WTC11 (cell line): ENCODE data around the gene ZDHHC17. TPM values are rescaled to one million over a fixed set of nuclear protein-coding genes. Genes with fewer than 3 reads are reported as not detected.
A peak's percentile ranks its signal among the peaks of the same experiment; 100 is the strongest.

Experiments
- ATAC-seq: fragments of 200-7000 bp; cut with Tn5 transposase; 2 replicates; pipeline ENCODE4 v1.10.0; 2021; ENCODE audit warnings: mild to moderate bottlenecking, moderate library complexity
- CTCF ChIA-PET: fragments of 300-600 bp; sonication (Branson Sonifier 250); formaldehyde crosslinking; loops from one replicate; lab custom pipeline; 2021; ENCODE audit warnings: antibody characterized with exemption; lab: Charles Lee
- POLR2A ChIA-PET: fragments of 350-600 bp; sonication (Branson Sonifier 250); formaldehyde crosslinking; loops from one replicate; lab custom pipeline; 2021; ENCODE audit warnings: antibody characterized with exemption; lab: Charles Lee
- DNase-seq: peaks from one replicate; pipeline ENCODE4 v3.0.0; 2021; ENCODE audit warnings: low spot score
- H3K27ac Mint-ChIP-seq: 2 replicates; pipeline ENCODE4 v1.8.0; 2021; ENCODE audit warnings: mixed read lengths
- H3K27me3 Mint-ChIP-seq: 2 replicates; pipeline ENCODE4 v1.8.0; 2021; ENCODE audit warnings: low read depth, mild to moderate bottlenecking, moderate library complexity, mixed read lengths
- H3K36me3 Mint-ChIP-seq: 2 replicates; pipeline ENCODE4 v1.8.0; 2021; ENCODE audit warnings: mixed read lengths
- H3K4me1 Mint-ChIP-seq: 2 replicates; pipeline ENCODE4 v1.8.0; 2022; ENCODE audit warnings: mixed read lengths
- H3K4me3 Mint-ChIP-seq: 2 replicates; pipeline ENCODE4 v1.8.0; 2021; ENCODE audit warnings: mild to moderate bottlenecking, moderate library complexity, mixed read lengths
- H3K9me3 Mint-ChIP-seq: 2 replicates; pipeline ENCODE4 v1.8.0; 2021; ENCODE audit warnings: mixed read lengths
- CREB1 ChIP-seq: sonication (generic); formaldehyde crosslinking; IDR thresholded peaks from 2 replicates; pipeline ENCODE4 v1.8.0; 2023; ENCODE audit warnings: mild to moderate bottlenecking, missing genetic modification reagents
- E2F1 ChIP-seq: sonication (generic); formaldehyde crosslinking; IDR thresholded peaks from 2 replicates; pipeline ENCODE4 v1.8.0; 2022; ENCODE audit warnings: mild to moderate bottlenecking, missing genetic modification reagents
- FOXP1 ChIP-seq: sonication (generic); formaldehyde crosslinking; IDR thresholded peaks from 2 replicates; pipeline ENCODE4 v1.8.0; 2022; ENCODE audit warnings: missing genetic modification reagents, mild to moderate bottlenecking, moderate library complexity, borderline replicate concordance
- GRHL2 ChIP-seq: fragments of 250-450 bp; sonication (Bioruptor Pico); IDR thresholded peaks from 2 replicates; pipeline ENCODE4 v1.8.0; 2022; ENCODE audit warnings: mild to moderate bottlenecking, moderate library complexity; ENCODE audit not compliant: insufficient replicate concordance, severe bottlenecking
- GTF2I ChIP-seq: fragments of 250-450 bp; sonication (Bioruptor Pico); conservative IDR thresholded peaks from 2 replicates; pipeline ENCODE4 v1.4.0; 2021; ENCODE audit warnings: mild to moderate bottlenecking
- JAZF1 ChIP-seq: fragments of 250-450 bp; sonication (Bioruptor Pico); IDR thresholded peaks from 2 replicates; pipeline ENCODE4 v1.9.0; 2021; ENCODE audit warnings: moderate library complexity, mild to moderate bottlenecking, inconsistent platforms
- MLX ChIP-seq: sonication (generic); formaldehyde crosslinking; IDR thresholded peaks from 2 replicates; pipeline ENCODE4 v1.8.1; 2023; ENCODE audit warnings: mild to moderate bottlenecking, missing genetic modification reagents, moderate library complexity
- NFYB ChIP-seq: sonication (generic); formaldehyde crosslinking; conservative IDR thresholded peaks from 2 replicates; pipeline ENCODE4 v1.8.0; 2022; ENCODE audit warnings: low read depth, missing genetic modification reagents
- TCF7 ChIP-seq: sonication (generic); formaldehyde crosslinking; IDR thresholded peaks from 2 replicates; pipeline ENCODE4 v1.8.0; 2022; ENCODE audit warnings: mild to moderate bottlenecking, low read depth, missing genetic modification reagents, moderate library complexity
- TP53 ChIP-seq: sonication (generic); formaldehyde crosslinking; IDR thresholded peaks from 2 replicates; pipeline ENCODE4 v1.8.1; 2023; ENCODE audit warnings: mild to moderate bottlenecking, missing genetic modification reagents
- ZNF138 ChIP-seq: sonication (generic); formaldehyde crosslinking; conservative IDR thresholded peaks from 2 replicates; pipeline ENCODE4 v1.8.1; 2022; ENCODE audit warnings: mild to moderate bottlenecking, moderate library complexity, missing genetic modification reagents
- ZNF263 ChIP-seq: sonication (generic); formaldehyde crosslinking; IDR thresholded peaks from 2 replicates; pipeline ENCODE4 v1.8.1; 2022; ENCODE audit warnings: low read depth, mild to moderate bottlenecking, moderate library complexity, missing genetic modification reagents
- ZNF396 ChIP-seq: fragments of 250-450 bp; sonication (Bioruptor Pico); IDR thresholded peaks from 2 replicates; pipeline ENCODE4 v1.8.0; 2021; ENCODE audit warnings: mild to moderate bottlenecking, moderate library complexity, borderline replicate concordance
- ZNF416 ChIP-seq: fragments of 250-450 bp; sonication (Bioruptor Pico); IDR thresholded peaks from 2 replicates; pipeline ENCODE4 v1.9.0; 2021; ENCODE audit warnings: mild to moderate bottlenecking, inconsistent platforms
- ZNF423 ChIP-seq: fragments of 250-450 bp; sonication (Bioruptor Pico); IDR thresholded peaks from 2 replicates; pipeline ENCODE4 v2.1.2; 2022; ENCODE audit warnings: mild to moderate bottlenecking, moderate library complexity
- ZNF425 ChIP-seq: fragments of 250-450 bp; sonication (Bioruptor Pico); conservative IDR thresholded peaks from 2 replicates; pipeline ENCODE4 v1.9.0; 2021; ENCODE audit warnings: mild to moderate bottlenecking
- ZNF512 ChIP-seq: sonication (generic); formaldehyde crosslinking; IDR thresholded peaks from 2 replicates; pipeline ENCODE4 v1.8.1; 2022; ENCODE audit warnings: missing genetic modification reagents, borderline replicate concordance
- total RNA-seq: library from RNA; stranded (reverse); gene quantifications from 3 replicates; pipeline ENCODE4 v1.2.3, GENCODE V29; 2021
- TF ChIP-seq, protein P1 (sequence below): sonication (generic); formaldehyde crosslinking; IDR thresholded peaks from 2 replicates; pipeline ENCODE4 v1.8.0; 2023; ENCODE audit warnings: missing genetic modification reagents
- TF ChIP-seq, protein P2 (sequence below): sonication (generic); formaldehyde crosslinking; IDR thresholded peaks from 2 replicates; pipeline ENCODE4 v1.8.0; 2022; ENCODE audit warnings: mild to moderate bottlenecking, missing genetic modification reagents
- TF ChIP-seq, protein P3 (sequence below): fragments of 250-450 bp; sonication (Bioruptor Pico); IDR thresholded peaks from 2 replicates; pipeline ENCODE4 v1.9.0; 2021; ENCODE audit warnings: moderate library complexity, mild to moderate bottlenecking, inconsistent platforms, borderline replicate concordance
- TF ChIP-seq, protein P4 (sequence below): sonication (generic); formaldehyde crosslinking; IDR thresholded peaks from 2 replicates; pipeline ENCODE4 v1.8.1; 2023; ENCODE audit warnings: mild to moderate bottlenecking, missing genetic modification reagents, borderline replicate concordance

ZDHHC17 gene
- total RNA-seq, 1 experiment from 2014 or later: 30.7 TPM

- Mint-ChIP-seq H3K9me3 (no peaks in the 10 kb centered on the region), H3K4me1 (peaks cover 38% of the 10 kb centered on the region), H3K36me3 (no peaks in the 10 kb centered on the region), H3K27me3 (no peaks in the 10 kb centered on the region; the same call in 1 of the 2 replicates), H3K4me3 (peak overlapping the region; percentile 97), H3K27ac (no peak overlapping the region)
- CTCF ChIA-PET: interaction anchor here (0.6 to 1.2 kb wide), 2 partner anchors 11 to 37 kb away, joined by 3 to 4 read pairs; no protein-coding TSS in a partner anchor
- TF ChIP-seq MLX (CRISPR knock-in tag) (no peak), ZNF396 (CRISPR knock-in tag) (no peak), E2F1 (CRISPR knock-in tag) (no peak), TP53 (no peak), ZNF423 (CRISPR knock-in tag) (no peak), GTF2I (CRISPR knock-in tag) (no peak), CREB1 (CRISPR knock-in tag) (no peak)
- POLR2A ChIA-PET: no interaction called here
- ATAC-seq: no peak
- DNase-seq: no peak
Observed at GRCh38 chr12:76766161-76766560, 2.2 kb downstream of the ZDHHC17 start.

GRCh38 chr12:76768576-76768975 lies 4.7 kb downstream of the ZDHHC17 start:
- Mint-ChIP-seq H3K4me1 (peaks cover 32% of the 10 kb centered on the region), H3K9me3 (no peaks in the 10 kb centered on the region), H3K4me3 (no peak overlapping the region), H3K27me3 (no peaks in the 10 kb centered on the region; the same call in 1 of the 2 replicates)
- ATAC-seq: no peak
- POLR2A ChIA-PET: no interaction called here
- no peak for DNase-seq
- no peak for TF ChIP-seq ZNF263 (CRISPR knock-in tag)
- TF ChIP-seq, protein P1, sequence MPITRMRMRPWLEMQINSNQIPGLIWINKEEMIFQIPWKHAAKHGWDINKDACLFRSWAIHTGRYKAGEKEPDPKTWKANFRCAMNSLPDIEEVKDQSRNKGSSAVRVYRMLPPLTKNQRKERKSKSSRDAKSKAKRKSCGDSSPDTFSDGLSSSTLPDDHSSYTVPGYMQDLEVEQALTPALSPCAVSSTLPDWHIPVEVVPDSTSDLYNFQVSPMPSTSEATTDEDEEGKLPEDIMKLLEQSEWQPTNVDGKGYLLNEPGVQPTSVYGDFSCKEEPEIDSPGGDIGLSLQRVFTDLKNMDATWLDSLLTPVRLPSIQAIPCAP (CRISPR knock-in tag): no peak
- TF ChIP-seq, protein P2, sequence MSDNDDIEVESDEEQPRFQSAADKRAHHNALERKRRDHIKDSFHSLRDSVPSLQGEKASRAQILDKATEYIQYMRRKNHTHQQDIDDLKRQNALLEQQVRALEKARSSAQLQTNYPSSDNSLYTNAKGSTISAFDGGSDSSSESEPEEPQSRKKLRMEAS (CRISPR knock-in tag): no peak
- no peak for TF ChIP-seq ZNF138 (CRISPR knock-in tag)
- TF ChIP-seq ZNF416: no peak
- no peak for TF ChIP-seq FOXP1 (CRISPR knock-in tag)
- TF ChIP-seq, protein P3, sequence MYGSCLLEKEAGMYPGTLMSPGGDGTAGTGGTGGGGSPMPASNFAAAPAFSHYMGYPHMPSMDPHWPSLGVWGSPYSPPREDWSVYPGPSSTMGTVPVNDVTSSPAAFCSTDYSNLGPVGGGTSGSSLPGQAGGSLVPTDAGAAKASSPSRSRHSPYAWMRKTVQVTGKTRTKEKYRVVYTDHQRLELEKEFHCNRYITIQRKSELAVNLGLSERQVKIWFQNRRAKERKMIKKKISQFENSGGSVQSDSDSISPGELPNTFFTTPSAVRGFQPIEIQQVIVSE (CRISPR knock-in tag): no peak
- TF ChIP-seq ZNF425 (CRISPR knock-in tag): no peak
- TF ChIP-seq, all 79 proteins: peak for 0
- CTCF ChIA-PET: no interaction called here
- H3K27ac Mint-ChIP-seq: no peak overlapping the region
- no peaks in the 10 kb centered on the region for H3K36me3 Mint-ChIP-seq

DNA sequence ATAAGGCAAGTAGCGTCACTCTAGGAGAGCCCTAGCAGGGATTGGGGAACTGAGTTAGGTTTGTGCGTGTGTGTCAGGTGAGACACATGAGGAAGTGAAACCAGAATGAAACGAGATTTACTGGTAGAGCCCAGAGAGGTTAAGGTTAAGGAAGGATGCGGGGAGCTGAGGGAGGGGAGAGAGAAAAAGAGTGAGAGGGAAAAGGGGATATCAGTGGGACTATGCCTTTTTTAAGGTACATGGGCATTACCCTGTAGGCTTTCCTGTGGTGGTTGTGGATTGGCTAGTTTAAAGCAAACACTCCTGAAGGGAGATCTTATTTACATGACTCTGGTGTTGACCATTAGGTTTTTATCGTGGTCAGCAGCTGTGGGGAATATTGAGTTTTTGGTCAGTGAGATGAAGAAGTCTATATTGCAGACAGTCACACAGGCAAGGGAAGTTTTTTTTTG lies 13.9 kb downstream of the ZDHHC17 start:
- Mint-ChIP-seq H3K4me1 (peaks cover 56% of the 10 kb centered on the region), H3K27me3 (no peaks in the 10 kb centered on the region), H3K9me3 (no peaks in the 10 kb centered on the region), H3K27ac (peak overlapping the region; percentile 35), H3K36me3 (no peaks in the 10 kb centered on the region), H3K4me3 (no peak overlapping the region)
- ChIA-PET POLR2A (no interaction called here), CTCF (interaction anchor here (0.7 to 1.5 kb wide), 2 partner anchors 147 to 1387 kb away, joined by 3 read pairs; partner anchors contain the start of gene GLIPR1L2)
- DNase-seq (no peak), ATAC-seq (peak; percentile 19; the same call in 1 of the 2 replicates)
- TF ChIP-seq JAZF1: no peak
- no peak for TF ChIP-seq GRHL2 (CRISPR knock-in tag)
- no peak for TF ChIP-seq TCF7 (CRISPR knock-in tag)
- TF ChIP-seq NFYB (CRISPR knock-in tag): no peak
- TF ChIP-seq, protein P4, sequence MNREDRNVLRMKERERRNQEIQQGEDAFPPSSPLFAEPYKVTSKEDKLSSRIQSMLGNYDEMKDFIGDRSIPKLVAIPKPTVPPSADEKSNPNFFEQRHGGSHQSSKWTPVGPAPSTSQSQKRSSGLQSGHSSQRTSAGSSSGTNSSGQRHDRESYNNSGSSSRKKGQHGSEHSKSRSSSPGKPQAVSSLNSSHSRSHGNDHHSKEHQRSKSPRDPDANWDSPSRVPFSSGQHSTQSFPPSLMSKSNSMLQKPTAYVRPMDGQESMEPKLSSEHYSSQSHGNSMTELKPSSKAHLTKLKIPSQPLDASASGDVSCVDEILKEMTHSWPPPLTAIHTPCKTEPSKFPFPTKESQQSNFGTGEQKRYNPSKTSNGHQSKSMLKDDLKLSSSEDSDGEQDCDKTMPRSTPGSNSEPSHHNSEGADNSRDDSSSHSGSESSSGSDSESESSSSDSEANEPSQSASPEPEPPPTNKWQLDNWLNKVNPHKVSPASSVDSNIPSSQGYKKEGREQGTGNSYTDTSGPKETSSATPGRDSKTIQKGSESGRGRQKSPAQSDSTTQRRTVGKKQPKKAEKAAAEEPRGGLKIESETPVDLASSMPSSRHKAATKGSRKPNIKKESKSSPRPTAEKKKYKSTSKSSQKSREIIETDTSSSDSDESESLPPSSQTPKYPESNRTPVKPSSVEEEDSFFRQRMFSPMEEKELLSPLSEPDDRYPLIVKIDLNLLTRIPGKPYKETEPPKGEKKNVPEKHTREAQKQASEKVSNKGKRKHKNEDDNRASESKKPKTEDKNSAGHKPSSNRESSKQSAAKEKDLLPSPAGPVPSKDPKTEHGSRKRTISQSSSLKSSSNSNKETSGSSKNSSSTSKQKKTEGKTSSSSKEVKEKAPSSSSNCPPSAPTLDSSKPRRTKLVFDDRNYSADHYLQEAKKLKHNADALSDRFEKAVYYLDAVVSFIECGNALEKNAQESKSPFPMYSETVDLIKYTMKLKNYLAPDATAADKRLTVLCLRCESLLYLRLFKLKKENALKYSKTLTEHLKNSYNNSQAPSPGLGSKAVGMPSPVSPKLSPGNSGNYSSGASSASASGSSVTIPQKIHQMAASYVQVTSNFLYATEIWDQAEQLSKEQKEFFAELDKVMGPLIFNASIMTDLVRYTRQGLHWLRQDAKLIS (CRISPR knock-in tag): no peak
- TF ChIP-seq ZNF512 (CRISPR knock-in tag): no peak
